GM19239 (cell line): ENCODE results near the gene ARMC12.
A peak's percentile ranks its signal among the peaks of the same experiment; 100 is the strongest.
"Not testable (repeated sequence)": the region's sequence is repeated elsewhere in the genome, so short reads cannot be mapped to it uniquely, and the experiment has no call there.

Experiments
- DNase-seq: peaks from one replicate; pipeline ENCODE4 v3.0.0; 2011; ENCODE audit warnings: low spot score; ENCODE audit not compliant: insufficient read length
- FAIRE-seq: peaks from 2 replicates; lab custom pipeline; 2011; peaks lifted over from hg19 to GRCh38; lab: Jason Lieb, UNC

The ARMC12 gene

GRCh38 chr6:35731736-35732532 is 4.9 kb upstream of the ARMC12 start:
- FAIRE-seq (peak; percentile 76), DNase-seq (peak; percentile 74)

- no peak for FAIRE-seq
- no peak for DNase-seq
Observed at GRCh38 chr6:35733633-35734032, 3.2 kb upstream of the ARMC12 start.

GRCh38 chr6:35734319-35734718 is 2.5 kb upstream of the ARMC12 start:
- not testable (repeated sequence) for FAIRE-seq, DNase-seq

GRCh38 chr6:35735452-35735851 is 1.4 kb upstream of the ARMC12 start:
- FAIRE-seq = no peak
- DNase-seq = no peak

GRCh38 chr6:35736253-35736894 is 458 bp upstream of the ARMC12 start:
- DNase-seq = peak; percentile 69
- FAIRE-seq = peak; percentile 80

- FAIRE-seq (peak; percentile 68), DNase-seq (peak; percentile 66)
Observed at GRCh38 chr6:35737413-35738211, 780 bp downstream of the ARMC12 start.

GRCh38 chr6:35739645-35740524 is 3.1 kb downstream of the ARMC12 start:
- FAIRE-seq (no peak), DNase-seq (no peak)

- DNase-seq = no peak
Observed at GRCh38 chr6:35742842-35743241, 6.0 kb downstream of the ARMC12 start.

GRCh38 chr6:35745509-35745908 is 8.7 kb downstream of the ARMC12 start:
- DNase-seq = no peak
- no peak for FAIRE-seq

More at GRCh38 chr6:35742842-35743241, 6.0 kb downstream of the ARMC12 start:
- FAIRE-seq = no peak

GRCh38 chr6:35746516-35746915 is 9.7 kb downstream of the ARMC12 start:
- FAIRE-seq (no peak), DNase-seq (no peak)

GRCh38 chr6:35747877-35748276 is 11.0 kb downstream of the ARMC12 start:
- FAIRE-seq (no peak), DNase-seq (no peak)

- no peak for FAIRE-seq
- DNase-seq = no peak
Observed at GRCh38 chr6:35750557-35750956, 13.7 kb downstream of the ARMC12 start.

GRCh38 chr6:35751594-35751993 is 14.8 kb downstream of the ARMC12 start:
- FAIRE-seq = no peak
- DNase-seq = no peak

GRCh38 chr6:35752330-35752729 is 15.5 kb downstream of the ARMC12 start:
- DNase-seq (no peak), FAIRE-seq (no peak)

GRCh38 chr6:35754452-35755277 is 17.8 kb downstream of the ARMC12 start:
- FAIRE-seq (no peak), DNase-seq (no peak)

GRCh38 chr6:35755278-35755924 is 18.6 kb downstream of the ARMC12 start:
- no peak for FAIRE-seq

GRCh38 chr6:35757456-35758123 is 20.8 kb downstream of the ARMC12 start:
- FAIRE-seq (no peak), DNase-seq (no peak)

More at GRCh38 chr6:35755278-35755924, 18.6 kb downstream of the ARMC12 start:
- no peak for DNase-seq

GRCh38 chr6:35759426-35759825 is 22.6 kb downstream of the ARMC12 start:
- no peak for FAIRE-seq
- DNase-seq = no peak
